ENCODE data around the gene DHRS7. TPM values are rescaled to one million over a fixed set of nuclear protein-coding genes. Genes with fewer than 3 reads are reported as not detected.
A peak's percentile ranks its signal among the peaks of the same experiment; 100 is the strongest.

Gene DHRS7
- total and polyA plus RNA-seq, 10 of the 15 experiments (the other 5 are each of a cell fraction or from before 2014, with no cell fraction given) = 55.0 to 99.8 (median 62.2) TPM

GRCh38 chr14:60212503-60213371, 47.5 kb upstream of the DHRS7 start (continued):
- TF ChIP-seq REST (IDR thresholded peaks at IDR 0.05; ENCODE audit: low read depth, low read length) = no peak
- no peak for TF ChIP-seq MXI1 (IDR thresholded peaks at IDR 0.05; ENCODE audit: low read depth, low read length)
- TF ChIP-seq TCF7 (IDR thresholded peaks at IDR 0.05; ENCODE audit: borderline replicate concordance) = 0 out of 2 replicates have a peak, but pooled peaks have one; percentile 26
- peak; percentile 64; the same call in 1 of the 2 replicates for TF ChIP-seq ZNF592 (IDR thresholded peaks at IDR 0.05)
- TF ChIP-seq BACH1 (IDR thresholded peaks at IDR 0.05; ENCODE audit: borderline replicate concordance) = no peak
- peak; percentile 49 for TF ChIP-seq DPF2 (IDR thresholded peaks at IDR 0.05)
- TF ChIP-seq NRF1 (conservative IDR thresholded peaks at IDR 0.05; ENCODE audit: low read depth, low read length) = no peak
- peak; percentile 40; the same call in 1 of the 2 replicates for TF ChIP-seq NR2C1 (IDR thresholded peaks at IDR 0.05)
- TF ChIP-seq CBFB (IDR thresholded peaks at IDR 0.05; ENCODE audit: low read depth) = no peak; the same call in 1 of the 2 replicates
- 0 out of 2 replicates have a peak, but pooled peaks have one; percentile 40 for TF ChIP-seq MEF2A (IDR thresholded peaks at IDR 0.05; ENCODE audit: insufficient read depth, low read depth, low read length)
- peak; percentile 12 for TF ChIP-seq E4F1 (IDR thresholded peaks at IDR 0.05; ENCODE audit: borderline replicate concordance, partially characterized antibody)
- TF ChIP-seq EZH2 (IDR thresholded peaks at IDR 0.05; ENCODE audit: borderline replicate concordance, control insufficient read depth, low read depth, low read length) = no peak
- TF ChIP-seq NFXL1 (IDR thresholded peaks at IDR 0.05; ENCODE audit: borderline replicate concordance) = no peak
- peak; percentile 80 for TF ChIP-seq CREM (IDR thresholded peaks at IDR 0.05; ENCODE audit: low read depth)
- TF ChIP-seq ZZZ3 (IDR thresholded peaks at IDR 0.05; ENCODE audit: control insufficient read depth, insufficient read length, low read depth) = no peak
- TF ChIP-seq CHD1 (IDR thresholded peaks at IDR 0.05; ENCODE audit: low read depth, low read length) = peak; percentile 96
- TF ChIP-seq RAD21 (IDR thresholded peaks at IDR 0.05; ENCODE audit: insufficient read depth, low read depth, low read length) = no peak
- TF ChIP-seq ZNF384 (IDR thresholded peaks at IDR 0.05; ENCODE audit: borderline replicate concordance, low read depth, low read length) = no peak

Measured in GM12878 (cell line).